Smooth muscle cell (in vitro differentiated cells): Measurements from ENCODE around the gene CHCHD6. TPM values are rescaled to one million over a fixed set of nuclear protein-coding genes. Genes with fewer than 3 reads are reported as not detected.

ENCODE experiments used
- DNase-seq: peaks from one replicate; lab custom pipeline; 2025; ENCODE audit not compliant: unreplicated experiment; lab: John Stamatoyannopoulos, UW
- H2AFZ ChIP-seq: fragments of 200-600 bp; sonication (generic); 2 replicates; pipeline ENCODE4 v1.6.0; 2016; ENCODE audit warnings: antibody characterized with exemption, low read depth, mild to moderate bottlenecking
- H3F3A ChIP-seq: fragments of 200-600 bp; sonication (generic); 2 replicates; pipeline ENCODE4 v1.6.0; 2017; ENCODE audit warnings: antibody characterized with exemption, low read depth
- H3K27ac ChIP-seq: fragments of 200-600 bp; sonication (generic); 2 replicates; pipeline ENCODE4 v1.5.1; 2016; ENCODE audit warnings: low read depth, mild to moderate bottlenecking
- H3K27me3 ChIP-seq: fragments of 200-600 bp; sonication (generic); 2 replicates; pipeline ENCODE4 v1.6.1; 2016; ENCODE audit warnings: low read depth, mild to moderate bottlenecking
- H3K36me3 ChIP-seq: fragments of 200-600 bp; sonication (generic); 2 replicates; pipeline ENCODE4 v1.5.1; 2016; ENCODE audit warnings: low read depth
- H3K4me1 ChIP-seq: fragments of 200-600 bp; sonication (generic); 2 replicates; pipeline ENCODE4 v1.5.1; 2016; ENCODE audit warnings: low read depth
- H3K4me2 ChIP-seq: fragments of 200-600 bp; sonication (generic); 2 replicates; pipeline ENCODE4 v1.6.0; 2016; ENCODE audit warnings: mild to moderate bottlenecking
- H3K4me3 ChIP-seq: fragments of 200-600 bp; sonication (generic); 2 replicates; pipeline ENCODE4 v1.5.1; 2016; ENCODE audit warnings: mild to moderate bottlenecking
- H3K79me2 ChIP-seq: fragments of 200-600 bp; sonication (generic); 2 replicates; pipeline ENCODE4 v1.6.0; 2016; ENCODE audit warnings: low read depth, mild to moderate bottlenecking
- H3K9ac ChIP-seq: fragments of 200-600 bp; sonication (generic); 2 replicates; pipeline ENCODE4 v1.6.0; 2016; ENCODE audit warnings: low read depth
- H3K9me3 ChIP-seq: fragments of 200-600 bp; sonication (generic); replicated peaks from 2 replicates; pipeline ENCODE4 v1.5.1; 2016; ENCODE audit warnings: low read depth
- H4K20me1 ChIP-seq: fragments of 200-600 bp; sonication (generic); 2 replicates; pipeline ENCODE4 v1.6.0; 2016; ENCODE audit warnings: low read depth
- WGBS: methylation state at CpG from one replicate; pipeline ENCODE4 v1.1.7; 2016; ENCODE audit warnings: low lambda C conversion rate; 5-methylcytosine and 5-hydroxymethylcytosine counted together
- polyA plus RNA-seq: library from polyadenylated mRNA; unstranded; fragments of >200 nt; fragmentation: Nextera tagmentation; extraction: Ambion mirVana; gene quantifications from 2 replicates; pipeline ENCODE4 v1.2.1, GENCODE V29; 2016
- total RNA-seq: library from RNA; depleted of rRNA; stranded (reverse); fragments of >200 nt; gene quantifications from 2 replicates; pipeline ENCODE4 v1.2.3, GENCODE V29; 2014
- TF ChIP-seq, protein P1 (sequence below): fragments of 200-600 bp; sonication (generic); IDR thresholded peaks from 2 replicates; pipeline ENCODE4 v1.5.1; 2017; ENCODE audit warnings: borderline replicate concordance, mild to moderate bottlenecking, antibody characterized with exemption; ENCODE audit not compliant: insufficient read depth, poor library complexity, severe bottlenecking

The CHCHD6 gene
- total and polyA plus RNA-seq, 2 experiments from 2014 or later, result 6.7 to 27.2 TPM

- Histone ChIP-seq H3K27me3 (peaks cover 14% of the 10 kb centered on the region), H3K79me2 (peaks cover 9% of the 10 kb centered on the region), H2AFZ (no peak overlapping the region), H3K9ac (no peak overlapping the region), H3K36me3 (no peaks in the 10 kb centered on the region), H3K4me3 (no peak overlapping the region), H4K20me1 (no peaks in the 10 kb centered on the region), H3K27ac (no peak overlapping the region), H3K4me2 (no peak overlapping the region), H3F3A (no peaks in the 10 kb centered on the region), H3K9me3 (no peaks in the 10 kb centered on the region), H3K4me1 (peaks cover 12% of the 10 kb centered on the region)
- no peak for DNase-seq
- TF ChIP-seq, protein P1, sequence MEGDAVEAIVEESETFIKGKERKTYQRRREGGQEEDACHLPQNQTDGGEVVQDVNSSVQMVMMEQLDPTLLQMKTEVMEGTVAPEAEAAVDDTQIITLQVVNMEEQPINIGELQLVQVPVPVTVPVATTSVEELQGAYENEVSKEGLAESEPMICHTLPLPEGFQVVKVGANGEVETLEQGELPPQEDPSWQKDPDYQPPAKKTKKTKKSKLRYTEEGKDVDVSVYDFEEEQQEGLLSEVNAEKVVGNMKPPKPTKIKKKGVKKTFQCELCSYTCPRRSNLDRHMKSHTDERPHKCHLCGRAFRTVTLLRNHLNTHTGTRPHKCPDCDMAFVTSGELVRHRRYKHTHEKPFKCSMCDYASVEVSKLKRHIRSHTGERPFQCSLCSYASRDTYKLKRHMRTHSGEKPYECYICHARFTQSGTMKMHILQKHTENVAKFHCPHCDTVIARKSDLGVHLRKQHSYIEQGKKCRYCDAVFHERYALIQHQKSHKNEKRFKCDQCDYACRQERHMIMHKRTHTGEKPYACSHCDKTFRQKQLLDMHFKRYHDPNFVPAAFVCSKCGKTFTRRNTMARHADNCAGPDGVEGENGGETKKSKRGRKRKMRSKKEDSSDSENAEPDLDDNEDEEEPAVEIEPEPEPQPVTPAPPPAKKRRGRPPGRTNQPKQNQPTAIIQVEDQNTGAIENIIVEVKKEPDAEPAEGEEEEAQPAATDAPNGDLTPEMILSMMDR, result no peak
- 87% methylated on average over 8 of the region's 8 CpGs for WGBS
Measured at GRCh38 chr3:126656371-126657134, 47.5 kb upstream of the CHCHD6 start.

- Histone ChIP-seq H3K4me3 (no peak overlapping the region), H4K20me1 (no peaks in the 10 kb centered on the region), H3K27me3 (peaks cover 26% of the 10 kb centered on the region), H3F3A (no peaks in the 10 kb centered on the region), H3K4me2 (no peak overlapping the region), H3K36me3 (no peaks in the 10 kb centered on the region), H3K9me3 (no peaks in the 10 kb centered on the region), H3K4me1 (peaks cover 12% of the 10 kb centered on the region), H3K27ac (no peak overlapping the region), H2AFZ (no peak overlapping the region), H3K9ac (no peak overlapping the region), H3K79me2 (peaks cover 9% of the 10 kb centered on the region)
- no peak for DNase-seq
- 79% methylated on average over 2 of the region's 2 CpGs for WGBS
- TF ChIP-seq, protein P1, result no peak
Measured at GRCh38 chr3:126657901-126658300, 46.1 kb upstream of the CHCHD6 start.

DNA sequence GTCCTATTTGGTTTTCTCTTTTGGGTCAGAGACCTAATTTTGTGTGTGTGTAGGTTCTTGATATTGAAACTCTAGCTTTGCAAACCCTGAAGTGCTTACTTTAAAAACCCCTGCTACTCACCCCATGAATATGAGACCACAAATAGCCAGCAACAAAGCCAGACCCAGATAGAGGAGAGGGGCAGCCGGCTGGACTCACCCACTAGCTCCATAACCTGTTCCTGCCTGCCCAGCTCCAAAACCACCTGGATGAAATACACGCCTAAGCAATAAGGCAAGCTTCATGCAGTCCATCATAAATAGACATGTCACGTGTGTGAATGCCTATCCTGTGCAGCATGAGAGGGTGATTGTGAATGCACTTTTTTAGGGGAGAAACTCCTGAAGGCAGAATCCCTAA lies 45.5 kb upstream of the CHCHD6 start:
- peaks cover 8% of the 10 kb centered on the region for H3K4me1 ChIP-seq
- no peaks in the 10 kb centered on the region for H3K9me3 ChIP-seq
- peaks cover 27% of the 10 kb centered on the region for H3K27me3 ChIP-seq
- H2AFZ ChIP-seq, result no peak overlapping the region
- WGBS, result 95% methylated on average over 3 of the region's 3 CpGs
- H3K9ac ChIP-seq, result no peak overlapping the region
- TF ChIP-seq, protein P1, result no peak
- peaks cover 5% of the 10 kb centered on the region for H3K79me2 ChIP-seq
- H3K4me2 ChIP-seq, result no peak overlapping the region
- no peak overlapping the region for H3K4me3 ChIP-seq
- no peaks in the 10 kb centered on the region for H3K36me3 ChIP-seq
- DNase-seq, result no peak
- no peaks in the 10 kb centered on the region for H4K20me1 ChIP-seq
- H3K27ac ChIP-seq, result no peak overlapping the region
- no peaks in the 10 kb centered on the region for H3F3A ChIP-seq
